SK-MEL-5 (cell line): ENCODE measurements around the gene ANKRD33. TPM values are rescaled to one million over a fixed set of nuclear protein-coding genes. Genes with fewer than 3 reads are reported as not detected.

Source experiments
- DNase-seq: peaks from one replicate; pipeline ENCODE4 v3.0.0-alpha.2; 2016; ENCODE audit warnings: low read depth, low spot score
- in situ Hi-C: cut with HindIII; loops from 2 replicates; pipeline ENCODE4 v1.10.0; 2016; ENCODE audit warnings: low sequenced_read_pairs, high pct_unique_total_duplicates, low pct_unique_long_range_greater_than_20kb
- total RNA-seq: library from RNA; depleted of rRNA; stranded (reverse); fragments of >200 nt; shearing (Covaris generic); gene quantifications from 2 replicates; pipeline ENCODE4 v1.2.3, GENCODE V29; 2014

The ANKRD33 gene
- total RNA-seq, 1 experiment from 2014 or later = not detected

DNA sequence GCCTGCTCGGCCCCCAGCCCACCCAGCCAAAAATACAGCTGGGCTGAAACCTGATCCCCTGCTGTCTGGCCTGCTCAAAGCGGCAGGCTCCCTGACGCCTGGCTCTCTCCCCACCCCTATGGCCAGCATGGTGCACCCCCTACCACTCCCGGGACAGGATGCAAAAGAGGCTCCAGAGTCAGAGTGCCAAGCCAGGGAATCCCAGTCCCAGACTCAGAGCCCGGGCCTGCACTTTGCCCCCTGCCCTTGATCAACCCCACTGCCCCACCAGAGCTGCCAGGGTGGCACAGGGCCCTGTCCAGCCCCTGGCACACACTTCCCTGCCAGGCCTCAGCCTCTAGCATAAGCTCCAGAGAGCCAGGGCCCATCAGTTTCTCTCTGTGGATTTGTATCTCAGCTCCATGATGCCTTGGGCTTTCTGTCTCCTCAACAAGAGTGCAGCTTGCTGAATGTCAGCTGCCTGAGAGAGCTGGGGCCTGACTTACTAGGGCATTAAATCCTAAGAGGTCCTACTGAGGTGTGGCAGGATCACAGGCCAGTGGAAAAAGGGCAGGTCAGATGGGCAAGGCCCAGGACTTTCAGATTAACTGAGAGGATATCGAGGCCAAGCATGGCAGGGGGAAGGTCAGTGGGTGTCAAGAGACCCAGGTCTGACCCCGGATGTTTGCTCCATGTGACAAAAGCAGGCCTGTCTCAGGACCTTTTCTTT is 33.3 kb downstream of the ANKRD33 start:
- no peak for DNase-seq
- in situ Hi-C loops = no loop called here

DNA sequence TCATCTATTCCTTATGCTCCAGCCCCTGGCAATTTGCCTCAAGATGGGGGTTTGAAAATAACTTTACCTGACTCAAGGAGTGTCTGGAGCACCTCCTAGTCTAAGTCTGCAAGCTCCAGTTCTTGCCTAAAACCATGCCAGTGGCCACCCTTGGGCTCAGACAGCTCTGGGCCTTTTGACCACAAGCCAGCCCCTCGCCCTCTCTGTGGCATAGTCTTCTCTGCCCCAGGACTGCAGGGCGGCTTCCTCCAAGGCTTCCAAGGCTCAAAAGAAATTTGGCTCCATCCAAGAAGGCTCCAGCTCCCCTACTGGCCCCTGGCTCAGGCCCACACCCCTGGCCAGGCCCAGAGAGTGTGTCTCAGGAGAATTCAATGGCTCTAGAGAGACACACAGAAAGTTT is 34.2 kb downstream of the ANKRD33 start:
- in situ Hi-C loops = no loop called here
- no peak for DNase-seq

DNA sequence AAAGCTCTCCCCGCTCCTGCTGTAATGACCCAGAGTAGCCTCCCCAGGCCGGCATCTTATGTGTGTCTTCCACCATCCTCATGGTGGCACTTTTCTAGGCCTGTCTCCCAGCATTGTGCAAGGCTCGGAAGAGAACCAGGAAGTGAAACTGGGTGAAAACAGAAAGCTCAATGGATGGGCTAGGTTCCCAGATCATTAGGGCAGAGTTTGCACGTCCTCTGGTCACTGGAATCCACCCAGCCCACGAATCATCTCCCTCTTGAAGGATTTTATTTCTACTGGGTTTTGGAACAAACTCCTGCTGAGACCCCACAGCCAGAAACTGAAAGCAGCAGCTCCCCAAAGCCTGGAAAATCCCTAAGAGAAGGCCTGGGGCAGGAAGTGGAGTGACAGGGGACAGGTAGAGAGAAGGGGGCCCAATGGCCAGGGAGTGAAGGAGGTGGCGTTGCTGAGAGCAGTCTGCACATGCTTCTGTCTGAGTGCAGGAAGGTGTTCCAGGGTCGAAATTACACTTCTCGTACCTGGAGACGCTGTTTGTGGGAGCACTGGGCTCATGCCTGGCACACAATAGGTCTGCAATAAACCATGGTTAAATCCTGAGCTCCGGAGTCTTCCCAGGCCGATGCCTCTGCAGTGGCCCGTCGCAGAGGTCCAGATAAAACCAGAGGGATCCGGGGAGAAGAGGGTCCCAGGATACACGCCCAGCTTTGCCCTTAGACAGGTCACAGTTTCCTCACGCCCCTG is 35.0 kb downstream of the ANKRD33 start:
- in situ Hi-C loops = no loop called here
- no peak for DNase-seq

DNA sequence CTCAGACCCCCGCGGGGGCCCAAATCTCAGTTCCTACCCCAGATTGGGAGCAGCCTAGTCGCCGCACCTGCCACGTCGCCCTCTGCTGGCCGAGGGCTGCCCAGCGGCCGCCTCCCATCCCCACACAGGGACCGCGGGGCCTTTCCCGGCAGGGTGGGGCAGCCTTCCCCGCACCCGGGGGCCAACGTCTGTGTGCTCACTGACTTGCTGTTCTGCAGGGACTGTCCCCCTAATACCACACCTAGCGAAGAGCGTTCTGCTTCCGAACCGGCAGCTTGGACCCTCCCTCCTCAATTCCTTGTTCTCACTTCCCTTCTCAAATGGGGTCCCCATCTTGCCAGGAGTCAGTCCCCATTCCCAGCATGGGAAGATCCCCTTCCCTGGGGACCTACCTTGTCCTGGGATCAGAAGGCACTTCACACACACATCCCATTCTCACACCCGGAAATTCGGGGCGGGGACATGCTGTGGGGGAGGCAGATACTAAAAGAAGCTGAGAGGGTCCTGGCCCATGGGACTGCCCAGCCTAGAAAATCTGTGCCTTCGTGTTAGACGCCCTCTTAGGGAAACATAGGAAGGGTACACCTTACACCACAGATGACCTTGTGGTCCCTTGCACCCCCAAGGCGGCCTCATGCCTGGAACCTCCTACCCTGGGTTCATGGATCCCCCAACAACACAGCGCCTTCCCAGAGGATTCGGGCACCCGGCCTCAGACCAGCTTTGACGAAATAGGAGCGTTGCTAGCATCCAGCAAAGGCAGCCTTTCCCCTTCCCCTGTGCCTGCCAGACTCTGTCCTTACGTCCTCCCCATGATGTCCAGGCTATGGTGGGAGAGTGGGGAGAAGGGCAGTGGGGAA is 35.8 kb downstream of the ANKRD33 start:
- DNase-seq = peak; percentile 38
- in situ Hi-C loops = no loop called here

DNA sequence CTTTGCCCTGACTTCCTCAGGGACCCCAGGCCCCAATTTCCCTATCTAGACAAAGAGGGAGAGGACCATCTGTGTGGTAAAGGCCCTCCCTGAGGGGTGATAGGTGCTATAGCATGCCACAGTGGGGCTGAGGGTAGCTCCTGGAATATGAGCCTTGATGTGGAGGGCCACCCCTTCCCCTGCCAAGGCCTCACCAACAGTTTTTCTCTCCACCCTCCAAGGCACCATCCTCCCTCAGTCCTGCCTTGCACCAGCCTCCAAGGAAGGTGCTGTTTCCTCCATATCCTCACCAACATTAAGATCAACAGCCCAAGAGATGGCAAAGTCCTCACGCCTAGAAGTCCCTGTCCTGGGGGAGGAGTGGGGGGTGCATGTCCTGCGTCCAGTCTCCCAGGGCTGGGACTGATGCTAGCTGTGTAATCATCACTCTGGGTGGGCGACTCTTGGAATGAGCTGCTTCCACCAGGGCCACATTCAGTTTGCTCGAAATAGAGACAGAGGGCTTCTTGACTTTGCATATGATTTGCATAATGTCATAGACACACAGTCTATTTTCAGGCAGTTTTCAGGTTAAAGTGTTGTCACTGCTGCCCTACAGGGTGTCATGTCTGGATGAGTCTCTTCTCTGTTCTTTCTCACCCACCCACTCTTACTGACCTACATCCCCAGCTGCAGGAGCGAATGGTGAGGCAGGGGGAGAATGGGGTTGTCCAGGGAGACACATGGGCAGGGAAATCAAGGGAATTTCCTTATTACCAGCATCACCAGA is 36.8 kb downstream of the ANKRD33 start:
- no peak for DNase-seq
- in situ Hi-C loops = no loop called here

DNA sequence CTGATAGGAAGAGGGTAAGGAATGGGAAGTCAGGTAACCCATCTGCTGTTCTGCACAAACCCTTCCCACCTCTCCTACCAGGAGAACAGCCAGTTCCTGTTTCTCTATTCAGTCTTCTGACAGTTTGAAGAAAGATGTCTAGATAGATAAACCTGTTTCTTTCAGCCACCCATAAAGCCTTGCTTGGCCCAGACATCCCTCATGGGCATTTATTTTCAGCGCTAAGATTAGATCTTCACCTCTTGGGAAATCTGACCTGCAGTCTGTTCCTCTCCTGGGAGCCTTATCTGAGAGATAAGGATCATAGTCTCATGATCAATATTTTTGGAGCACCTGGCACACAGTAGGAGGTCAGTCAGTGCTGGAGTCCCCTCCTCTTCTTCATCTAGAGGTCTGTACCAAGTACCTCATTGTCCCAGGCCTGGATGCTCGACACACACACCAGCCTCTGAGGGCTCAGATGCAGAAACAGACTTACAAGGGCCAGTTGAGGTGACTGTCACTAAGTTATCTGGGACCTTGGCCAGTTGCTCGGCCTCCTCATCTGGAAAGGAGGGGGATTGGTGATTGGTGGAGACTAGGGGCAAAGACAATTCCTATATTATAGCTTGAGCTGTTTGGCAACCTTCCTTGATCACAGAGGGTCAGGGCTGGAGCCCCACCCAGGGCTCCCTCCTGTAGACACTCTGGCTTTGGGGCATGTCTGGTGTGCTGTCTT is 37.6 kb downstream of the ANKRD33 start:
- in situ Hi-C loops = no loop called here
- DNase-seq = no peak

DNA sequence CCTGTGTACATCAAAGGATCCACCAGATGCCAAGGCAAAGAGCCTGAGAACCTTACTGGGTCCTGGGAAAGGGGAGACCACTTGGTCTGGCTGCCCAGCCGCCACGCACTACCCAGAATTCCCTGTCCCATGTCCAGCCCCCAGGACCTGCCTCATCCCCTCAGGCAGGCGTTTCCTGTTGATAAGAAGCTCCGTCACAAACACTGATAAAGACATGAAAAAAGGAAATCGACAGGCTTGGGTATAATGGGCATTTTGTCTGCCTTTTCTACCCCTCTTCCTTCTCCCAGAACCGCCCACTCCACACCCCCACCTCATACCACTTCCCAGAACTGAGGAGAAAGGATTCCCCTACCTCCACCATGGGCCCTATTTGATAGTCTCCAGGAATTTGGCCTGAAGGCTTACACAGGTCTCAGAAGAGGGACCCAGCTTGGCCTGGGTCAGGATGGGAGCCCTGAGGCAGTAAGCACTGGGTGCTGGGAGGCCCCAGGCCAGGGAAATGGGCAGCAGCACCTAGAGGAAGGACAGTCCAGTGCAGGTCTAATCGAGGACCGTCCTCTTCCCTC is 38.2 kb downstream of the ANKRD33 start:
- in situ Hi-C loops = no loop called here
- no peak for DNase-seq

DNA sequence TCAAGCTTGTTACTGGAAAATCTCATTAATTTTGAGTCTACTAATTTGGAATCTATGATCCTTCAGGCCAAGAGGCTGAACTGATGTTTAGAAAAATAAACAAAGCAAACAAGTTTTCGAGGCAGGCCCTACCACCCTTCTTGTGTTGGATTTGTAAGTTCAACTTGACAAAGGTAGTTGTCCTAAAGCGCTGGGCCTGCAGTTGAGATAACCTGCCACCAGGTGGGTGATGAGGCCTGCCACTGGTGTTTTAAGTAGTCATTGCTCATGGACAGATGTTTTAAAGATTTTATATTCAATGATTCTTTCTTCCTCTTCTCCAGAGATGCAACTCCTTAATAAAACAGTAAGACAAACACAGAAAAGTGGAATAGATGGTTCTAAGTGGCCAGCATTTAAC is 38.8 kb downstream of the ANKRD33 start:
- peak; percentile 31 for DNase-seq
- in situ Hi-C loops = no loop called here

DNA sequence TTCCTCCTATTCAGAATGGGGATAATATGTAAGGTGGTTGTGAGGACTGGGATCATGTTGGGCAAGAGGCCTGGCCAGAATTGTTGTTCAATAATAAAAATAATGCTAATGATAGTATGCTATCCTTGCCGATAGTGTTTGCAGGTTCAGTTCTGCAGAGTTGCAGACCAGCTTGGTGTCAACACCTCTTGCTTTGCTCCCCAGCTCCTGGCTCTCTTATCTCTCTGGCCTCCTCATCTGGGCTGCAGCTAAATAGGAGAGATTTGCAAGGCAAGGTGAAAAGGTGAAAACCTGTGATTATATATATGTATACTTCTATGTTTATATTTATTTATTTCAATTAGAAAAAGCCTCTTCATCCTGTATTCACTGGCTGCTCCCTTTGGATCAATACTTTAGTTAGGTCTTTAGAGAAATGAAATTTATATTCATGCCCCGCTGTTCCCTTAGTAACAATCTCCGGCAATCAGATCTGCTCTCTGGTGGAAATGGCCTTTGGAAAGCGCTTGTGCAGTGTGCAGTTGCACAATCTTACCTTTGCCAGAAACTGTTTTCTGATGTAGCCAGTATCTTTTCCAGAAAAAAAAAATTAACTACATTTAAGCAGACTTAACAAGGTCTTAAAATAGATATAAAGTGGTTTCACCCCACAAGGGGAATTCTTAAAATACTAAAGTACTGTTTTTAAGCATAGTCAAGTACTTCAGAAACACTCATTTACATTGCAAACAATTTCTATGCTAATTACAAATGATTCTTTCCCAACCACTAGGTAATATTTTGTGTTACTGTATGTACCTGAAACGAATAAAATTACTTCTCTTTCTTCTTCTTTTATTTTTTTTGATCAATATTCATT is 44.5 kb downstream of the ANKRD33 start:
- in situ Hi-C loops = no loop called here
- DNase-seq = no peak

DNA sequence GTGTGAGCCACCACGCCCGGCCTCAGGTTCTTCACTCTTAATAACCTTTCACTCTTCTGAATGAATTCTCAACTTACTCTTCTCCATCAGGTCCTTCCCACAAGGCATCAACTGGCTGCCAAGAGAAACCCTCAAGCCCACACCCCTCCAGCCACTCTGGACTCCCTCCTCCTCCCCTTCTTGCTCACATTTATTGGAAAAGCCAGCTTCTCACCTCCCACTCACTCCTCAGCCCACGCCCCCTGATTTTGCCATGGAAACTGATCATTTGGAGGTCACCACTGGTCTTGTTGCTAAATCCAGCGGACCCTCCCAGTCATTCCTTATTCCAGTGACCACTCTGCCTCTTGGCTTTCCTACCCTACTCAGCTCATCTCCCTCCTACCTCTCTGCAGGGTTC is 46.2 kb downstream of the ANKRD33 start:
- DNase-seq = no peak
- in situ Hi-C loops = no loop called here

DNA sequence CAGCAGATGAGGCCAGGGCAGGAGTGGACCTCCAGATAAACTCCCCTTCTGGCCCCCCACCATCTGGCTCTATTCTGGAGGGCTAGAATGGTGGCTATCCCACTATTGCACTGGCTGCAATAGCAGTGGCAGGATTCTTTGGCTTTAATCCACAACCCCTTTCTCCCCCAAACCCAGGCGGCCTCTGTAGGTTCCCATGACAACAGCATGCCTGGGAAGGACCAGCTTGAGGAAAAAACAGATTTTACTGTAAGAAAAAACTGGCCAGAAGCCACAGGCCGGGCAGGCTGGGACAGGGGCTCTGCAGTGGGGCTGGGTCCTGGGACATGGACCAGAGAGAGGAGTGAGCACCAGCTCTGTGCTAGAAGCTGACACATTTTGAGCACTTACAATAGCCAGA is 50.0 kb downstream of the ANKRD33 start:
- no peak for DNase-seq
- in situ Hi-C loops = no loop called here

DNA sequence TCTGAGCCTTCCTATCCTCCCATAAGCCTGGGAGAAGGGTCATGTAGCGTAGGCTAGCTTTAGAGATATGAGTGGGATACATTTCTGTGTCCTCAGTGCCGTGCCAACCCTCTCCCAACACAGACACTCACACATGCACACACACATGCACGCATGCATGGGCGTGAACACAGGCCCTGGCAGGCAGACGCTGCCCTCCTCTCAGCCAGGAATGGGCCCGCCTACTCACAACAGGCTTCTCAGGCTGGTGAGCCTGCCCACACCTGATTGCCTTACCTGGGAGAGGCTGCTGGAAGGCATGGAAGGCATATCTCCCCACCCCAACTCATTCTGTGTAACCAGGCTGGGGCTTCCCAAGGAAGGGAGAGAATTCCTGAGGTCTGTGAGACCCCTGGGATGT is 50.8 kb downstream of the ANKRD33 start:
- DNase-seq = no peak
- in situ Hi-C loops = no loop called here

DNA sequence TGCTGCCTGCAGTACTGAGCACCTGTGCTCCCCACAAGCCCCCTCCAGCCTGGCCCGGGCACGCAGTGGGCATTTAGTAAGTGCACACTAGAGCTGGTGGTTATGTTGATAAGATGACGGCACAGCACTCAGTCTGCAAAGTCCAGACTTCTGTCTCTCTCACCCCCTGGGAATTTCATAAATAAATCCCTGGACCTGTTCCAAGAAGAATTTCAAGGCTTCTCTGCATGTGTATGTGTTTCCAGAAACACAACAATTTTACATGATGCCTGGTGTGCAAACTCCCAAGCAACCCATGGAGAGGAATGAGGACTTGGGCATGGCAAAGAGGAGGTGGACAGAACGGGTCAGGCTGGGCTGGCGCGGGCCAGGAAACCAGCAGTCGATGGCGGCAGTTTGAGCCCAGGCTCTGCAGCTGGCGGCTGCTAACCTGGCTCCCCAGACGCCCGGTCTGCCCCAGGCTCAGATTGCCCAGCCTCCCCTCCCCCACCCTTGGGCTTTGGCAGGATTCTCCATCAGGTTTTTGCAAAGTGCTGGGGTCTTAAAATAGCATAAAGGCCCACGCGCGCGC is 53.2 kb downstream of the ANKRD33 start:
- in situ Hi-C loops = no loop called here
- DNase-seq = no peak
